Kidney (tissue), 14 donors: ENCODE results near the gene DGKG. TPM values are rescaled to one million over a fixed set of nuclear protein-coding genes. Genes with fewer than 3 reads are reported as not detected.

Experiments
- DNase-seq, 5 donors: peaks; one replicate each; pipeline ENCODE4 v3.0.0-alpha.2; 2013 to 2020
- FAIRE-seq: peaks from 2 replicates; lab custom pipeline; 2012; peaks lifted over from hg19 to GRCh38; lab: Jason Lieb, UNC
- H3K27ac ChIP-seq, 2 donors: one replicate each; pipeline ENCODE4 v1.7.0; 2013; ENCODE audit warnings: low read depth in 2 of 2, low read length in 2 of 2, inconsistent platforms in 1 of 2
- H3K27me3 ChIP-seq: one replicate; pipeline ENCODE4 v1.7.1; 2013; ENCODE audit warnings: low read length, inconsistent platforms; ENCODE audit not compliant: control insufficient read depth, insufficient read depth
- H3K36me3 ChIP-seq, 3 donors: one replicate each; pipeline versions ENCODE4 v1.7.0 to v1.7.1; 2013; ENCODE audit warnings: low read length in 3 of 3, control low read depth in 1 of 3, inconsistent platforms in 1 of 3; ENCODE audit not compliant: insufficient read depth in 3 of 3, control insufficient read depth in 2 of 3
- H3K4me1 ChIP-seq, 3 donors: one replicate each; pipeline versions ENCODE4 v1.7.0 to v1.7.1; 2013; ENCODE audit warnings: low read length in 3 of 3, inconsistent platforms in 1 of 3, low read depth in 1 of 3; ENCODE audit not compliant: control insufficient read depth in 2 of 3, insufficient read depth in 2 of 3
- H3K4me3 ChIP-seq, 3 donors: one replicate each; pipeline versions ENCODE4 v1.7.0 to v1.8.1; 2013; ENCODE audit warnings: low read length in 3 of 3, control low read depth in 1 of 3, inconsistent platforms in 1 of 3
- H3K9ac ChIP-seq, 3 donors: one replicate each; pipeline versions ENCODE4 v1.7.0 to v1.7.1; 2013; ENCODE audit warnings: low read length in 3 of 3, control low read depth in 1 of 3, inconsistent platforms in 1 of 3
- H3K9me3 ChIP-seq, 3 donors: one replicate each; pipeline versions ENCODE4 v1.7.0 to v1.7.1; 2013; ENCODE audit warnings: low read length in 3 of 3, control low read depth in 1 of 3, inconsistent platforms in 1 of 3; ENCODE audit not compliant: control insufficient read depth in 2 of 3, insufficient read depth in 1 of 3
- intact Hi-C: fragments of 100-400 bp; cut with DNase I; formaldehyde crosslinking; loops from one replicate; pipeline ENCODE4 v1.11.1; 2022
- polyA plus RNA-seq: library from polyadenylated mRNA; stranded (reverse); fragments of 350-450 nt; fragmentation: Illumina TruSeq; extraction: RNeasy Lipid Tissue Mini Kit (QIAGEN cat#74804); gene quantifications from one replicate; pipeline ENCODE4 v1.2.3, GENCODE V29; 2014; ENCODE audit warnings: low read depth, low replicate concordance; ENCODE audit not compliant: insufficient read depth
- total RNA-seq: library from RNA; stranded (reverse); fragmentation: NEBNext Ultra II Directional; extraction: Animal tissue kit (Norgen Biotek cat#: 25700); gene quantifications from one replicate; pipeline ENCODE4 v1.2.1, GENCODE V29; 2021
- TF ChIP-seq, protein P1 (sequence below): IDR thresholded peaks from 3 replicates; pipeline ENCODE4 v1.5.1; 2012; ENCODE audit warnings: mild to moderate bottlenecking, moderate library complexity, borderline replicate concordance; ENCODE audit not compliant: insufficient read depth; ENCODE audit errors: extremely low read depth
- donor health status: control.
- donor health status: control.
- donor health status: control.
- donor health status: control.
- donor health status: control.
- donor health status: DM: yes; HTN: yes; CAD: no.
- donor health status: Normal renal cell carcinoma (clear cell type).

DGKG gene
- total and polyA plus RNA-seq, 2 donors from 2014 or later, result 0.95 to 11.4 TPM

DNA sequence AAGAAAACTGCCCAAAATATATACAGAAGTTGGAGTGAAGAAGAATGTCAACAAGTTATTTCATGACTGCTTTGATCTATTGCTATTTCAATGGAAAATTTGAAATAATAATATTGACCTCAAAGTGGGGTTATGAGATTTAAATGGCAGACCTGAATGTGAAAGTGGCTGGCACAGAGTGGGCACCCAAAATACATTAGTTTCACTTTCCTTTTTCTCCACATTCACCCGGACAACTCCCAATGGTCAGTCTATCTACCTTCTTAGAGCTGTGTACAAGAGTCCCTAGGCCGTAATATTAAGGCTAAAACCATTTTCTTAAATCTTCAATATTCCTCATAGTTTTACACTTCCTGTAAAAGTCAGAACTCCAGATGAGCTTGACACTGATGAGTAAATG, 191.5 kb downstream of the DGKG start:
- no peak for DNase-seq
- no peaks in the 10 kb centered on the region for H3K36me3 ChIP-seq
- H3K4me1 ChIP-seq, result no peaks in the 10 kb centered on the region
- TF ChIP-seq, protein P1, sequence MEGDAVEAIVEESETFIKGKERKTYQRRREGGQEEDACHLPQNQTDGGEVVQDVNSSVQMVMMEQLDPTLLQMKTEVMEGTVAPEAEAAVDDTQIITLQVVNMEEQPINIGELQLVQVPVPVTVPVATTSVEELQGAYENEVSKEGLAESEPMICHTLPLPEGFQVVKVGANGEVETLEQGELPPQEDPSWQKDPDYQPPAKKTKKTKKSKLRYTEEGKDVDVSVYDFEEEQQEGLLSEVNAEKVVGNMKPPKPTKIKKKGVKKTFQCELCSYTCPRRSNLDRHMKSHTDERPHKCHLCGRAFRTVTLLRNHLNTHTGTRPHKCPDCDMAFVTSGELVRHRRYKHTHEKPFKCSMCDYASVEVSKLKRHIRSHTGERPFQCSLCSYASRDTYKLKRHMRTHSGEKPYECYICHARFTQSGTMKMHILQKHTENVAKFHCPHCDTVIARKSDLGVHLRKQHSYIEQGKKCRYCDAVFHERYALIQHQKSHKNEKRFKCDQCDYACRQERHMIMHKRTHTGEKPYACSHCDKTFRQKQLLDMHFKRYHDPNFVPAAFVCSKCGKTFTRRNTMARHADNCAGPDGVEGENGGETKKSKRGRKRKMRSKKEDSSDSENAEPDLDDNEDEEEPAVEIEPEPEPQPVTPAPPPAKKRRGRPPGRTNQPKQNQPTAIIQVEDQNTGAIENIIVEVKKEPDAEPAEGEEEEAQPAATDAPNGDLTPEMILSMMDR, result no peak
- no peak overlapping the region for H3K4me3 ChIP-seq
- no peaks in the 10 kb centered on the region for H3K9me3 ChIP-seq
- no peaks in the 10 kb centered on the region for H3K27me3 ChIP-seq
- intact Hi-C loops, result no loop called here
- no peak for FAIRE-seq
- no peak overlapping the region for H3K27ac ChIP-seq
- H3K9ac ChIP-seq, result no peak overlapping the region

DNA sequence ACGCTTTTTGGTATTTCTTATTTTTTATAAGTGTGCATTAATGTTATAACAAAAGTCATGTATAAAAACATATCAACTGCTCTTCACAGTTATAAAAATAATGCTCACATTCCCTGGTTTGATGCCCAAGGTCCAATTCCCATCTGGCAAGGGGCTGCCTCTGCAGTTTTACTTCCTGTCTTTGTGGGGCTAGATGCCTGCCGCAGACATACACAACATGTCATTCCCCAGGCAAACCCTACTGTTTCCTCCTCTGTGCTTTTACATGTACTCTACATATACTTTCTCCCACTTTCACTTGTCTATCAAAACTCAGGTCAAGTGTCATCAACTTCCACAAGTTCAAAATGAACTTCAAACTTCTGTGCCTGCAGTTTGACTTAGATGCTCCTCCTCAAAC, 192.7 kb downstream of the DGKG start:
- Histone ChIP-seq H3K4me3 (no peak overlapping the region), H3K27me3 (no peaks in the 10 kb centered on the region), H3K9ac (no peak overlapping the region), H3K36me3 (no peaks in the 10 kb centered on the region), H3K4me1 (no peaks in the 10 kb centered on the region), H3K27ac (no peak overlapping the region), H3K9me3 (no peaks in the 10 kb centered on the region)
- intact Hi-C loops, result no loop called here
- DNase-seq (no peak), FAIRE-seq (no peak)
- TF ChIP-seq, protein P1, result no peak

DNA sequence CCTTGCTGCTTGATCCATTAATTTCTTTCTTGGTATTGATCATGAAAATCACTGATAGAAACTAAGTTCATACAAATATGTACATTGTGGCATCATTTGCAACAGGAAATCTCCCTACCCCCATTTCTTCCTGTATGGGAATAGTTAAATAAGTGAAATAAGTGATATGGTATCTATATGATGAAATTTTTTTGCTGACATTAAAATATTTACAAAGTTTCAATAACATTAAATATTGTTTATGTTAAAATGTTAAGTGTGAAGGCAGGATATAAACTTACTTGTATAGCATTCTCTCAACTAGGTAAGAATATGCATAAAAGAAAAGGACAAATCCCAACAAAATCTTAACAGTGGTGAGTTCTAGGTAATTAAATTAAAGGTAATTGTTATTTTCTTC, 193.1 kb downstream of the DGKG start:
- Histone ChIP-seq H3K9me3 (no peaks in the 10 kb centered on the region), H3K27ac (no peak overlapping the region), H3K27me3 (no peaks in the 10 kb centered on the region), H3K4me3 (no peak overlapping the region), H3K36me3 (no peaks in the 10 kb centered on the region), H3K9ac (no peak overlapping the region), H3K4me1 (no peaks in the 10 kb centered on the region)
- FAIRE-seq (no peak), DNase-seq (no peak)
- TF ChIP-seq, protein P1, result no peak
- intact Hi-C loops, result no loop called here

DNA sequence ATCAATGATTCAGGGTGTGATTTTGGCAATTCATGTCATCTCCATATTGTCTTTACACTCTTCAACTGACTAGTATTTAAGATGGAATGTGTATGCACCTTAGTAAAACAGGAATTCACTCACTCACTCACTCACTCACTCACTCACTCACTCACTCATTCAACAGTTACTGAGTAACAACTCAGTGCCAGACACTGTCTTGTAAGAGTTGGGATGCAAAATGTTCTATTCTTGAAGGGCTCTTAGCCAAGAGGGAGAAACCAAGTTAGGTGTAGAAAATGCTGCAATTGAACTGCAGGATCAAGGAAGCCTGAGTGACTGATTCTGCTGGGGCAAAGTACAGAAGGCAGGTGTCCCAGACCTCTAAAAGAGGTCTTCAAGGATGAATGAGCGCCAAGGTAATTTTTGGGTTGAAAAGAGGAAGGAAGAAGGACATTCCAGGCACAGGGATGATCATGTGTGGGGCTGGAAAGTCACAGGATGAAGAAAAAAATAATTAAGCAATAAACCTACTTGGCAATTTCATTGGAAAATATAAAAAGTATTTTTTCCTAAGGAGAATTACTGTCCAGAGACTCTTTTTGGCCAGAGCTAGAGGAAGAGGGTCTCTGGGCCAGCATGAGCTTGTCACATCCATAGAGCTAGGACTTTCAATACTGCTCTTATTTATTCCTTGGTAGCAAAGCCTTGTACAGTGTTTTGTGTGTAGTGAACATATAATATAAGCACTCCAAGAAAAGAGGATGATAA, 194.2 kb downstream of the DGKG start:
- TF ChIP-seq, protein P1, result no peak
- Histone ChIP-seq H3K36me3 (no peaks in the 10 kb centered on the region), H3K4me3 (no peak overlapping the region), H3K27me3 (no peaks in the 10 kb centered on the region), H3K4me1 (no peaks in the 10 kb centered on the region), H3K9ac (no peak overlapping the region), H3K27ac (no peak overlapping the region), H3K9me3 (no peaks in the 10 kb centered on the region)
- FAIRE-seq, result no peak
- intact Hi-C loops, result no loop called here
- DNase-seq, result no peak
